ENCODE measurements around the gene DCANP1.

The DCANP1 gene

GRCh38 chr5:135395451-135395850 is 51.7 kb downstream of the DCANP1 start:
- WGBS (ENCODE audit: insufficient coverage, insufficient read length), result no CpG with 5 or more reads among the region's 5 CpGs
- Histone ChIP-seq H3K4me1 (ENCODE audit: control insufficient read depth, insufficient read depth, low read length) (no peaks in the 10 kb centered on the region; the same call in 1 of the 2 replicates), H3K27ac (ENCODE audit: low read length) (no peak overlapping the region), H3K36me3 (ENCODE audit: control insufficient read depth, insufficient read depth, low read length) (no peaks in the 10 kb centered on the region), H3K9me3 (ENCODE audit: control insufficient read depth, insufficient read depth, low read length) (no peaks in the 10 kb centered on the region), H3K27me3 (ENCODE audit: control insufficient read depth, insufficient read depth, low read length) (peaks cover under 1% of the 10 kb centered on the region; the same call in 1 of the 2 replicates), H3K4me3 (ENCODE audit: low read length) (no peak overlapping the region)
- no peak for DNase-seq (ENCODE audit: low read depth, low spot score)
